GM12892 (cell line): ENCODE results near the gene TNFSF9.

Experiments used
- POLR2A ChIP-seq: IDR thresholded peaks from 2 replicates; pipeline ENCODE4 v1.6.1; 2011; ENCODE audit warnings: low read depth, low read length, control low read depth
- POLR2AphosphoS5 ChIP-seq: IDR thresholded peaks from 2 replicates; pipeline ENCODE4 v1.6.1; 2011; ENCODE audit warnings: low read depth, low read length, control low read depth
- TAF1 ChIP-seq: IDR thresholded peaks from 2 replicates; pipeline ENCODE4 v1.6.1; 2011; ENCODE audit warnings: low read depth, mild to moderate bottlenecking, control low read depth, low read length, borderline replicate concordance

DNA sequence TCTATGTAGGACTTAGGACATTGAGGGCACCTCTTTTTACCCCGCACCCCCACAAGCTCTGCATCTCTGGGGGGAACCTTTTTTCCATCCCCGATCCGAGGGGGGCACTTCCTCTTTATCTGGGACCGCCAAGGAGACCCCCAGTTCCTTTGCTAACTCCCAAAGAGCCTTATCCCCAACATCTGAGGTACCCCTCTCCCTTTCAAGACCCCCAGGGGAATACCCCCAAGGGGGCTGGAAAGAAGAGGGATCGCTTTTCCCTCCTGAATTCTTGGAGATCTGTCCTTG lies 1.1 kb downstream of the TNFSF9 start:
- TF ChIP-seq POLR2AphosphoS5 (no peak; the same call in 1 of the 2 replicates), POLR2A (no peak), TAF1 (no peak)
